ENCODE data around the gene ANK3. TPM values are rescaled to one million over a fixed set of nuclear protein-coding genes. Genes with fewer than 3 reads are reported as not detected.

Gene ANK3
- total RNA-seq, 2 experiments from 2014 or later: 4.5 to 5.3 TPM

DNA sequence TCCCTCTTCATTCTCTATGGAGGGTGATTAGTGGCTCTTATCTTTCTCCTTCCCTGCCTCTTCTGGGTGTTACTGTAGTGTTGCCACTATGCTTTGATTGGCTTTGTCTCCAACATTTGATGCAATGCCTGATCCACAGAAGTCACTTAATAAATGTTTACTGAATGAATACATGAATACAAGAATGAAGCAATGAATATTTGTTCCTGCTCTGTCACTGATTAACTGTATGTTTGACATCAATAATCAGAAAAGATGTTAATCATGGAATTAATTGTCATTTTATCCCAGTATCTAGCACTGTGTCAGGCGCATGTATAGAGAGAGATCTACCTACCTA, 4.3 kb downstream of the ANK3 start:
- no peaks in the 10 kb centered on the region for H3K27me3 Mint-ChIP-seq (ENCODE audit: low read depth)
- no peak for DNase-seq
- POLR2A ChIA-PET: no interaction called here
- CTCF ChIA-PET: no interaction called here
- ATAC-seq: no peak
- H3K4me3 Mint-ChIP-seq: no peak overlapping the region
- H3K27ac Mint-ChIP-seq: no peak overlapping the region
- H3K36me3 Mint-ChIP-seq (ENCODE audit: low read depth): no peaks in the 10 kb centered on the region
- no peaks in the 10 kb centered on the region for H3K9me3 Mint-ChIP-seq (ENCODE audit: insufficient read depth)
- no peaks in the 10 kb centered on the region for H3K4me1 Mint-ChIP-seq (ENCODE audit: low read depth)

DNA sequence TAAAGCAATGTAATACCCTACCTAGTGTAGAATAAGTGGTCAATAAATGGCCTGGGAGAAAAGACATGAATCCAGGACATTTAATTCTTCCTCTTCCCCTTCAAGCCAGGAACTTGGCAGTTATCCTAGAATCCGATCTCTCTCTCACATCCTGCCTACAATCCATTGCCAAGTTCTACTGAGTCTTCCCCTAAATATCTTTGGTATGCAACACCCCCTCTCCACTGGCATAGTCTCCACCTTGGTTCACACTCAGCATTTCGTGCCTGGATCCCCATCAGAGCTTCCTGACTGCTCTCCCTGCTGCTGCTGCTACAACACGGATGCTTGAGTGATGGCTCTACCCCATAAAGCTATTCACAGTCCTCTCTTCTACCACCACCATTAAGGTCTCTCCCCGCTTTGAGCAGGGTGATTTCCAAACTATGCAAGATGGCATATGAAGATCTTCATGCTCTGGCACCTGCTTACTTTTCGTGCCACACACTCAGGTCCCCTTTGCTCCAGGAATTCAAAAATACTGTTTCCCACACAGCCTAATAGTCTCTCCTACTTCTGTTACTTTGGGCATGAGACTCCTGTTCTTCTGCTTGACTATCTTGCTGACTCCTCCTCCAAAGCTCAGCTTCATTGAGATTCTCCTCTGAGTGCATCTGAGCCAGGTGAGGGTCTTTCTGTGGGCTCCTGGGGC, 4.8 kb downstream of the ANK3 start:
- CTCF ChIA-PET: no interaction called here
- Mint-ChIP-seq H3K9me3 (ENCODE audit: insufficient read depth) (no peaks in the 10 kb centered on the region), H3K27ac (no peak overlapping the region), H3K27me3 (ENCODE audit: low read depth) (no peaks in the 10 kb centered on the region), H3K4me3 (no peak overlapping the region), H3K36me3 (ENCODE audit: low read depth) (no peaks in the 10 kb centered on the region), H3K4me1 (ENCODE audit: low read depth) (no peaks in the 10 kb centered on the region)
- ATAC-seq: no peak
- no peak for DNase-seq
- POLR2A ChIA-PET: no interaction called here

DNA sequence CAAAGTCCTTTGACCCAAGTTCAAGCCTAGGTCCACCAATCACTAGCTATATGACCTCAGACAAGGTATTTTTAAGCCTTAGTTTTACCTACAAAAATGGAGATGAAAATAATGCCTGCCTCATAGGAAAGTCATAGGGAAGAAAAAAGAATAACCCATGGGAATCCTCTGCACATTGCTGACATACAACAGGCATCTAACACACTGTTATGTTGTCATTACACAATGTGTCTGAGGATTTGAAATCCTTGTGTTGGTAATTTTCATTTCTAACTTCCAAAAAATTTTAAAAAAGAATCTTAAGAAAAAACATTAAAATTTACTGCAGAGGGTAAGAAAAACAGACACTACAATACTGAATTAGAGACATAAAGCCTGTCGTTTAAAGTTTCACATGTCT, 5.7 kb downstream of the ANK3 start:
- ATAC-seq (no peak), DNase-seq (no peak)
- Mint-ChIP-seq H3K4me1 (ENCODE audit: low read depth) (no peaks in the 10 kb centered on the region), H3K36me3 (ENCODE audit: low read depth) (no peaks in the 10 kb centered on the region), H3K27ac (no peak overlapping the region), H3K9me3 (ENCODE audit: insufficient read depth) (no peaks in the 10 kb centered on the region), H3K27me3 (ENCODE audit: low read depth) (no peaks in the 10 kb centered on the region), H3K4me3 (no peak overlapping the region)
- CTCF ChIA-PET: no interaction called here
- POLR2A ChIA-PET: no interaction called here

DNA sequence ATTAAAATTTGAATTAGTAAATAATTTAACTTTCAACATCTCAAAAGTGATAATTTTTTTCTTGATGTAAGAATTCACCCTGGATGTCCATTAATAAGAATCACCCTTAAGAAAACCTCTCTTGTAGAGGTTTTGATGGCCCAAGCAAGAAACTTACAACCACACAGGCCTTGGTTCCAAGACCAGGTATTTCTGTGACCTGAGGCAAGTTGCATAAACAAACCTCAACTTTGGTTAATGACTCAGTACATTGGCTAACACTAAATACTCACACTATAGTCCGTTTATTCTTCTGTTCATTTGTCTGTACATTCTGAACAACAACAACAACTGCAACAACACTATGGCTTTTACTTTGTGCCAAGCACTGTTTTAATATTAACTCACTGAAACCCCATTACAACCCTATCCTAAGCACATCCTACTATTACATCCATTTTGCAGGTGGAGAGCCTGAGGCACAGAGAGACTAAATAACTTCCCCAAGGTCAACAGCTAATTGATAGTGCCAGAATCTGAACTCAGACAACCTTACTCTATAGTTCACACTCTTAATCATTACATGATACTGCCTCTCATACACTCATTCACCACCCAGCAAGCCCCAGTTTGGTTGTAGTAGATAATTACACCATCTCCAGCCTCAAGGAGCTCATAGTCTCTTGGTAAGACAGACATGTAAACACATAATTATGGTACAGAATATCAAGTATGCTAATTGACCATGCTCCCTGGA, 6.6 kb downstream of the ANK3 start:
- no peak for DNase-seq
- H3K36me3 Mint-ChIP-seq (ENCODE audit: low read depth): no peaks in the 10 kb centered on the region
- H3K4me1 Mint-ChIP-seq (ENCODE audit: low read depth): no peaks in the 10 kb centered on the region
- no peaks in the 10 kb centered on the region for H3K27me3 Mint-ChIP-seq (ENCODE audit: low read depth)
- POLR2A ChIA-PET: no interaction called here
- no peak overlapping the region for H3K27ac Mint-ChIP-seq
- no peaks in the 10 kb centered on the region for H3K9me3 Mint-ChIP-seq (ENCODE audit: insufficient read depth)
- no peak for ATAC-seq
- CTCF ChIA-PET: no interaction called here
- no peak overlapping the region for H3K4me3 Mint-ChIP-seq

DNA sequence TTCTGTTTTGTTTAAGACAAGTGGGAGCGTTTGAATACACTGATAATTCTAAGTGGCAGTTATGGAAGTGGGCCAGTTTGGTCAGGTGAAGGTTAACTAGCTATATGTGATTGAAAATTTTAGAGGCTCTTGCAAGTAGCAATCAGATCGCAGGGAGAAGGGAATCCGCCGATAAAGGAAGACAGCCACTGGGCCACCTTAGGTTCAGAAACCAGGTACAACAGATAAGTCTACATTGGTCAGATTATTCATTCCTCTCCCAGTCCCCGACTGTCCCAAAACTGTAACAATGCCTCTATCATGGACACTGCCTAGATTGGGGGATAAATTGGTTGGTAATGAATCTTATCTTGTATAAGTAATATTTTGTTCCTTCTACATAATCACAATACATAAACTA, 8.9 kb downstream of the ANK3 start:
- Mint-ChIP-seq H3K27ac (no peak overlapping the region), H3K36me3 (ENCODE audit: low read depth) (no peaks in the 10 kb centered on the region), H3K27me3 (ENCODE audit: low read depth) (no peaks in the 10 kb centered on the region), H3K9me3 (ENCODE audit: insufficient read depth) (no peaks in the 10 kb centered on the region), H3K4me1 (ENCODE audit: low read depth) (no peaks in the 10 kb centered on the region), H3K4me3 (no peak overlapping the region)
- DNase-seq: no peak
- ATAC-seq: no peak
- POLR2A ChIA-PET: no interaction called here
- CTCF ChIA-PET: no interaction called here

DNA sequence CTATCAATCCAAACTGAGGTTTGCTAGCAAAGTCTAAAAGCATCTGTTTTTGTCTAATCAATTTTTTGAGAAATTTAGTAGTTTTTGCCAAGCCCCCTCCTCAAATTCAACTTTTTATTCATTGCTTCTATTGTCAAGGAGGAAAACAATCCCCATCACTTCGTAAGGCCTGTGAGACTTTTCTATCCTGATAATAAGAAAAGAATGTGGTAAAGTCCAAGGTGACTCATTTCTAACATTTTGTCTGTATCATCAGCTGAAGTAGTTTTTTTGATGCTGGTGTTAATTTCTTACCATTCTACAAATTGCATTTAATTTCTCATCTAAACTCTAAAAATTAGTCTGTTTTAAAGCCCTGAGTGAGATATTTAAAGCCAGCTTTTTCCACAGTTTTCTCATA, 11.7 kb downstream of the ANK3 start:
- H3K9me3 Mint-ChIP-seq (ENCODE audit: insufficient read depth): no peaks in the 10 kb centered on the region
- H3K27me3 Mint-ChIP-seq (ENCODE audit: low read depth): no peaks in the 10 kb centered on the region
- DNase-seq: no peak
- no peaks in the 10 kb centered on the region for H3K4me1 Mint-ChIP-seq (ENCODE audit: low read depth)
- ATAC-seq: no peak
- CTCF ChIA-PET: no interaction called here
- H3K4me3 Mint-ChIP-seq: no peak overlapping the region
- H3K27ac Mint-ChIP-seq: no peak overlapping the region
- POLR2A ChIA-PET: no interaction called here
- no peaks in the 10 kb centered on the region for H3K36me3 Mint-ChIP-seq (ENCODE audit: low read depth)

DNA sequence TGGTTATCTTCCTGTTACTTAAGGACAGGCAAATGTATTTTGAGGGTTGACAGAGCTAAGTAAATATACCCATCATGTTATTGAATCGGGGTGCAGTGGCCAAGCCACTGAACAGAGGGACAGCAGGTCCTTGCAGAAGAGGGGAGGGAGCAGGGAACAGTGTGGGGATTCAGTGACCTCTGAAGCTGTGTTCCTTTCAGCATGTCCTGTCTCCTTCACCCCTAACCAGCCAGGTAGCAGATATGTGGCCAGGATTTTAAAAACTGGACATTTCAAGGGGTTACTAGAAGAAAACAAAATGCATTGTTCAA, 12.7 kb downstream of the ANK3 start:
- H3K4me1 Mint-ChIP-seq (ENCODE audit: low read depth): no peaks in the 10 kb centered on the region

DNA sequence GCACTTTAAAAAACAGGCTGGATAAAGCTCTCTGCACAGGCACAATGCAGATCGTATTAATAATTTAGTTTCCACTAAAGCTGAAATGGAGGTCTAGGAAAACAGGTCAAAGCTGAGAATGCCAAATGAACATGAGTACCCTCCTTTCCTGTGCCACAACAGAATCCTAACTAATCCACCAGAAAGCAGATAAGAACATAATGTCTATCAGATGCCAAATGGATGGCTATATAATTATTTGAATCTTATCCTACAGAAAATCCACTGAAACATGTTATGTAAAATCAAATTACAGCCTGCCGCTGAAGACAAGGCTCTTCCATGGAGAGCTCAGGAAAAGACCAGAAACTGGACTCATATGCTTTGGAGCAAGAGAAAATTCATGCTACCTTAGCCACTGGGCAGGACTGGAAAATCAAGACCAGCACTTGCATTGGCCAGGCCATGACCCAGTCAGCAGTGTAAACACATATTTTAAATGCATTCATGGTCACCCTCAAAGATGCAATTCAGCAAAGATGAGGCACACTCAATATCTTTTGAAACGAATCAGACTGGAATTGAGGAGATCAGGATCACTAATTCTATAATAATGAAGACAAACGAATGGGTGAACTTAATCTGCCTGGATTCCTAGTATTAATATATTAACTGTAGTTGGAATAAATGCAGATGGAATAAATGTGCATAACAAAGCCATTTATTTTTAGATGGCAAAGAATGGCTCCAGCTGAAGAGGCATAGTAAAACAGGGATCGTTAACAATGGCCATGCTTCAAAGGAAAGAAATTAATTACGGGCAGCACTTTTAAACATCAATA, 13.2 kb downstream of the ANK3 start:
- Mint-ChIP-seq H3K27ac (no peak overlapping the region), H3K9me3 (ENCODE audit: insufficient read depth) (no peaks in the 10 kb centered on the region), H3K36me3 (ENCODE audit: low read depth) (no peaks in the 10 kb centered on the region), H3K4me1 (ENCODE audit: low read depth) (no peaks in the 10 kb centered on the region), H3K27me3 (ENCODE audit: low read depth) (no peaks in the 10 kb centered on the region), H3K4me3 (no peak overlapping the region)
- ATAC-seq: no peak
- ChIA-PET POLR2A (no interaction called here), CTCF (no interaction called here)
- no peak for DNase-seq

More for the DNA sequence above, 12.7 kb downstream of the ANK3 start:
- DNase-seq (no peak), ATAC-seq (no peak)
- POLR2A ChIA-PET: no interaction called here
- H3K36me3 Mint-ChIP-seq (ENCODE audit: low read depth): no peaks in the 10 kb centered on the region
- H3K9me3 Mint-ChIP-seq (ENCODE audit: insufficient read depth): no peaks in the 10 kb centered on the region
- H3K4me3 Mint-ChIP-seq: no peak overlapping the region
- CTCF ChIA-PET: no interaction called here
- H3K27ac Mint-ChIP-seq: no peak overlapping the region
- no peaks in the 10 kb centered on the region for H3K27me3 Mint-ChIP-seq (ENCODE audit: low read depth)

DNA sequence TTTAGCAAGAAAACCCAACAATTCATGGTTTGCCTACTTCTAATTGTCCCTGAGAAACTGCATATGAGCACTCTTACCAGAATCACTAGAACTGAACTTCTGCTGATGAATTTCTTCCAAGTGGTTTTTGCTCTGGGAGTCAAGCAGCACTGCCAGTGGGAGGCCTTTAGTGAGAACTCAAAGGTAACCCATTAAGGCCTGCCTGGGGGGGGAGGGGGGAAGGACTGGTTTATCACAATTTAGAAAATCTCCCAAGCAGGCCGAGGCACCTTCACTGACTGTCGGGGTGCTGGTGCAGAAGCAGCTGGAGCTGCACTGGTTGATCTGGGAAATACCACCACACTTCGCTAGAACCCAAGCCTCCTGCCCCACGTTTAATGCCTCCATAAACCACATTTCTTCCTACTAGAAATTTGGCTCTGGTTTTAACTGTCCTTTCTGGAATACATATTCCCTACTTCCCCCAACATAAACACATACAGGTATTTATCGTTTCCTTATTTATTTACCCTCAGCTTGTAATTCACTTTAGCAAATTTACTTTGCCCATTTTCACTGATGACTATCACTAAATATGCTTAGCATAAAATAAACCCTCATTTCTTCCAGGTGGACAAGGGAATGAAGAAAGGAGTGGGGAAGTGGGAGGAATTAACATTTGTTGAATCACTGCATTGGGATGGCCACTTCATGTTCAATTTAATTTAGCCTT, 14.2 kb downstream of the ANK3 start:
- no peaks in the 10 kb centered on the region for H3K36me3 Mint-ChIP-seq (ENCODE audit: low read depth)
- DNase-seq: no peak
- no peak overlapping the region for H3K4me3 Mint-ChIP-seq
- no peaks in the 10 kb centered on the region for H3K27me3 Mint-ChIP-seq (ENCODE audit: low read depth)
- H3K27ac Mint-ChIP-seq: no peak overlapping the region
- no peaks in the 10 kb centered on the region for H3K4me1 Mint-ChIP-seq (ENCODE audit: low read depth)
- H3K9me3 Mint-ChIP-seq (ENCODE audit: insufficient read depth): no peaks in the 10 kb centered on the region
- POLR2A ChIA-PET: no interaction called here
- CTCF ChIA-PET: no interaction called here
- no peak for ATAC-seq

DNA sequence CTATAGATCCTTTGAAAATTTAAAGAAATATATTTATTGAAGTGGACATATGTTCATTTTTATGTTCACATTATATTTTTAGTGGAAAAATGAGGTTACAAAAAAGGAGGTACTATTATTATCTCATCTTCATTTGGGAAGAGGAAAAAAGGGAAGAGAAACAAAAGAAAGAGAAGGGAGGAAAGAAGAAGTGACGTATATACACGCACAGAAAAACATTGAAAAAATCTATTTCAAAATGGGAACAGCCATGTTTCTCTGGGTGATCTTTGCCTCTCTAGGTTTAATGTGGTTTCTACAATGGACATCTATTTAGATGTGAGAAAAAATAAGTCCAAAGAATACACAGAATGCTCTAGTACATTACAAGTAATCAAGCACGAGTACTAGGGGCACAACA, 14.8 kb downstream of the ANK3 start:
- DNase-seq (no peak), ATAC-seq (no peak)
- ChIA-PET POLR2A (no interaction called here), CTCF (no interaction called here)
- no peak overlapping the region for H3K4me3 Mint-ChIP-seq
- H3K4me1 Mint-ChIP-seq (ENCODE audit: low read depth): no peaks in the 10 kb centered on the region
- H3K27me3 Mint-ChIP-seq (ENCODE audit: low read depth): no peaks in the 10 kb centered on the region
- no peaks in the 10 kb centered on the region for H3K9me3 Mint-ChIP-seq (ENCODE audit: insufficient read depth)
- H3K27ac Mint-ChIP-seq: no peak overlapping the region
- no peaks in the 10 kb centered on the region for H3K36me3 Mint-ChIP-seq (ENCODE audit: low read depth)

DNA sequence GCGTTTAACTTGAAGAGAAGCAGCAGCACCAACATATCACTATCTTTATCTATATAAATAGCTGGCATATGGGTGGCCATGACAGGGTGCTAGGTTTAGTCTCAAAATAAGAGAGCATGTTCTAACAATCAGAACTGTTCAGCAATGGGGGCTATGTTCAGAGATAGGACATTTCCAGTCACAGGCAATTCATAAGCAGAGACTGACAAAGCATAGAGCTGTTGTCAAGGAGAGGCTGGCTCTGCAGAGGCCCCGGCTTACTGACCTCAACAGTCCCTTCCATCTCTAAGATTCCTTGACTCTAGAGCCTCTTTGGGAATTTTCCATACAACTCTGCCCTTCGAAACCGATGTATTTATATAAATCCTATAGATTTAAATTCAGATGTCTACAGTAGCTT, 17.2 kb downstream of the ANK3 start:
- H3K9me3 Mint-ChIP-seq (ENCODE audit: insufficient read depth): no peaks in the 10 kb centered on the region
- CTCF ChIA-PET: no interaction called here

DNA sequence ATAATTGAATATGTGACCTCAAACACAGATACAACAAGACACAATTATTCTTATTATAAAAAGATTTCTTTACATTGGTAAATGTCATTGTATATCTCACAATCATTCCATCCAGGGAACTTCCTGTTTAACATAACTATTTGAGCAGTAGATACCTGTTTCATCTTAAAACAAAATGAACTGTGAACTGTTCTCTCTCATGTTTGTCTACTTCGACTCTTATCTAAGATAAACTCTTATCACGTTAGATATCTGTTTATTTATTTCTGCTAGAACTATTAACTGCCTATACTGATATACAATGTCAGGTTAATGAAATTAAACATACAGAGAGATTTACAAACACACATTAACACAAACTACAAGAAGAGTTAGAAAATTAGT, 20.1 kb downstream of the ANK3 start:
- POLR2A ChIA-PET: no interaction called here
- no peak for DNase-seq
- Mint-ChIP-seq H3K36me3 (ENCODE audit: low read depth) (no peaks in the 10 kb centered on the region), H3K4me1 (ENCODE audit: low read depth) (no peaks in the 10 kb centered on the region), H3K27ac (no peak overlapping the region), H3K9me3 (ENCODE audit: insufficient read depth) (no peaks in the 10 kb centered on the region), H3K27me3 (ENCODE audit: low read depth) (no peaks in the 10 kb centered on the region), H3K4me3 (no peak overlapping the region)
- CTCF ChIA-PET: interaction anchor here (1.3 kb wide), 1 partner anchor 34 kb away, joined by 3 read pairs; no protein-coding TSS in a partner anchor
- ATAC-seq: no peak

More for the DNA sequence above, 17.2 kb downstream of the ANK3 start:
- ATAC-seq (no peak), DNase-seq (no peak)
- H3K36me3 Mint-ChIP-seq (ENCODE audit: low read depth): no peaks in the 10 kb centered on the region
- H3K4me3 Mint-ChIP-seq: no peak overlapping the region
- H3K4me1 Mint-ChIP-seq (ENCODE audit: low read depth): no peaks in the 10 kb centered on the region
- H3K27me3 Mint-ChIP-seq (ENCODE audit: low read depth): no peaks in the 10 kb centered on the region
- no peak overlapping the region for H3K27ac Mint-ChIP-seq
- POLR2A ChIA-PET: no interaction called here
